ENCODE results near the gene NHS.

Gene NHS

DNA sequence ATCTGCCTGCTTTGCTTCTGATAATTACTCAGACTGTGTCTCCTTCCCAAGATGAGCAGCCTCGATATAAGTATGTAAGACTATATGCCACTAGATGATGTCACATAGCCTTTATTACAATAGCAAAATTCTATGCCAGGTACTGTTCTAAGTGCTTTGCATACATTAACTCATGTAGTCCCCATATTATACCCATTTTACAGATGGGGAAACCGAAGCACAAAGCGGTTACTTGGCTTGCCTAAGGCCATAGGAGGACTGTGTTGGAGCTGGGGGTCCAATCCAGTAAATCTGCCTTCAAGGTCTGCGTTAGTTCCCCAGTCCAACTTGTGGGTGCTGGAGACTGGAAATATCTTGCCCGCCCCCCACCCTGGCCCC lies 361.5 kb downstream of the NHS start:
- DNase-seq (ENCODE audit: low read depth in 2 of 2) = no peak

- peak; percentile 68 to 87 for DNase-seq (ENCODE audit: low read depth in 2 of 2)
Observed at GRCh38 chrX:17736856-17737709, 362.1 kb downstream of the NHS start, which contains the start of gene SCML1. TSS of gene SCML1 (plus strand) at chrX:17737493. CDS start at chrX:17744187, 6,694 bp downstream.

- peak; percentile 3 to 12 for DNase-seq (ENCODE audit: low read depth in 2 of 2)
Observed at GRCh38 chrX:17737710-17737985, 362.6 kb downstream of the NHS start.

GRCh38 chrX:17737986-17738713 lies 363.1 kb downstream of the NHS start:
- DNase-seq (ENCODE audit: low read depth in 2 of 2) = peak; percentile 10 to 17

DNA sequence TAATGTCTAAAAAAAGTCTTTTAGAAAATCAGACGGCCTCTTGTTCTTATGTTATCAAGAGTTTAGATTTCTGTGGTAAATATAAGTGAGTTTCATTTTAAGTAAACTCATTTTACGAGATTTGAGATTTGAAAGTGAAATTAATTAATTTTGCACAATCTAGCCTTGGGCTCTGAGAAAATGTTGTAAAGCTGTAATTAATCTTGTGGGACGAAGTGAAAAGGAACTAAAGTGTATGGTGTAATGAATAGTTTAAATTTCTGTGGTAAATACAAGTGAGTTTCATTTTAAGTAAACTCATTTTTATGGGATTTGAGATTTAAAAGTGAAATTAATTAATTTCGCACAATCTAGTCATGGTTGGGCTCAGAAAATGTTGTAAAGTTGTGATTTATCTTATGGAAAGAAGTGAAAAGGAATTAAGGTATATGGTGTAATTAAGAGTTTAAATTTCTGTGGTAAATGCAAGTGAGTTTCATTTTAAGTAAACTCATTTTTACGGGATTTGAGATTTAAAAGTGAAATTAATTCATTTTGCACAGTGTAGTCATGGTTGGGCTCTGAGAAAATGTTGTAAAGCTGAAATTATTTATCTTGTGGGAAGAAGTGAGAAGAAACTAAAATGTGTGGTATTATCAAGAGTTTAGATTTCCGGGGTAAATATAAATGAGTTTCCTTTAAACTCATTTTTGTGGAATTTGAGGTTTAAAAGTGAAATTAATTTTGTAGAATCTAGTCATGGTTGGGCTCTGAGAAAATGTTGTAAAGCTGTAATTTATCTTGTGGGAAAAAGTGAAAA lies 363.9 kb downstream of the NHS start:
- no peak for DNase-seq (ENCODE audit: low read depth in 2 of 2)

DNA sequence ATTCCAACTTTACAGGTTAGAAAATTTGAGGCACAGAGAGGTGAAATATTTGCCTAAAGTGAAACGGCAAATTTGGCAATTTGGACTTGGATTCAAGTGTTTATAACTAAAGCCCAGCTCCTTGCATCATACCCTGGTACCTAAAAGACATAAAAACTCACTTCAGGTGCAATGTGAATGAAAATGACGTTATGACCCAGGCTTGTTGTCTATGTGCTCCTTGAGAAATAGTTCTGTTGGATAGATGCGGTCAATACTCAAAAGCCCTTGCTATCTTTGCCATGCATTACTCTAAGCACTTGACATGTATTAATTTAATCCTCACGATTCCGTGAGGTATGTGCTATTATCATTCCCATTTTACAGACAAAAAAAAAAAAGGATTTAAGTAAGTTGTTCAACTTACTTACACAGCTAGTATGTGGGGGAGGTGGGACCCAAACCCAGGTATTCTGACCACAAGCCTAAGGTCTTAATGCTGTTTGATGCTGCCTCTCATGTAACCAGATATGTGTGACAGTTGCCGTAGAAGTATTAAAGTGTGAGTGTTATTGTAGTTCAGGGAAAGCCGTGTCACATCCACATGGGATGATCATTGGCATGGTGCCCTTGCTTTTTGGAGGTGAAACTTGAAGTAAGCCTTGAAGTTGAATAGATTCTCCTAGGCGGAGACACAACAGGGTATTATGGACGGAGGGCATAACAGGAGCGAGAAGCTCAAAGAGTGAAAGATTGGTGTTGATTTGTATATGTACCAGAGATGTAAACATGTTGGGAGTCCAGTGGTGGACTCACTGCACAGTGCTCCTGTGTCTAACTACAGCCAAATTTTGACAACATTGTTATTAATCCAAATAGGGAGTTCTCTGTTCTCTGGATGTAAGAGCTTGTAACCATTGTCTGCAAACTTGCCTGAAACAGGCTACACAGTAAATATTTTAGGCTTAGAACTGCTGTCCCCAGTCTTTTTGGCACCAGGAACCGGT lies 365.4 kb downstream of the NHS start:
- DNase-seq (ENCODE audit: low read depth in 2 of 2) = no peak

DNA sequence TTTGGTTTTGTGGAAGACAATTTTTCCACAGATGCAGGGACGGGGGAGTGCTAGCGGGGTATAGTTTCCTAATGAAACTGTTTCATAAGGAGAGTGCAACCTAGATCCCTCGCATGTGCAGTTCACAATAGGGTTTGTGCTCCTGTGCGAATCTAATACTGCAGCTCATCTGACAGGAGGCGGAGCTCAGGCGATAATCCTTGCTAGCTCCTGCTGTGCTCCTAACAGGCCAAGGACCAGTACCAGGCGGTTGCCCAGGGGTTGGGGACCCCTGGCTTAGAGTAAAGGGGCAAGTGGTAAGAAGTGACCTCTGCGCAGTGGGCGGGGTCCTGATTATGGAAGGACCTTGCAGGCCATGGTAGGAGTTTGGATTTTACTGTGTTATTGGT lies 366.1 kb downstream of the NHS start:
- no peak for DNase-seq (ENCODE audit: low read depth in 2 of 2)

DNA sequence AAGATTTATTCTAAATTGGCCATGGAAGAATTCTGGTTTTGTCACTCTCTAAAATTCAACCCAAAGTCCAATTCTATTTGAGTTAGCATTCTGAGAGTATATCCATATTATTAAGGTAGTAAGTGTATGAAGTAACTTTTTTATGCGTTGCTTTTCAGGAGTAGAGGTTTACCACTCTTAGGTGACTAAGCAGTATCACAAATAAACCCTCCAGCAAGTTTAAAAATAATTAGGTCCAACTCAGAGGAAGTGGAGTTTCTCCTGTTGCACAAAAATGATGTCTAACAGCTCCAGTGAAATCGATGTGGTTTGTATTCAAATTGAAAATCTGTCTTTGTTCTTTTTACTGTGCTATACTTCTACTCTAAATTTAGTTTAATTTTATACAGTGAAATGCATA lies 368.9 kb downstream of the NHS start:
- DNase-seq (ENCODE audit: low read depth in 2 of 2) = no peak

- DNase-seq (ENCODE audit: low read depth in 2 of 2) = no peak
Observed at GRCh38 chrX:17744896-17745523, 370.0 kb downstream of the NHS start.

GRCh38 chrX:17747692-17748091 lies 372.7 kb downstream of the NHS start:
- DNase-seq (ENCODE audit: low read depth in 2 of 2) = no peak

GRCh38 chrX:17748684-17749083 lies 373.7 kb downstream of the NHS start:
- no peak for DNase-seq (ENCODE audit: low read depth in 2 of 2)

DNA sequence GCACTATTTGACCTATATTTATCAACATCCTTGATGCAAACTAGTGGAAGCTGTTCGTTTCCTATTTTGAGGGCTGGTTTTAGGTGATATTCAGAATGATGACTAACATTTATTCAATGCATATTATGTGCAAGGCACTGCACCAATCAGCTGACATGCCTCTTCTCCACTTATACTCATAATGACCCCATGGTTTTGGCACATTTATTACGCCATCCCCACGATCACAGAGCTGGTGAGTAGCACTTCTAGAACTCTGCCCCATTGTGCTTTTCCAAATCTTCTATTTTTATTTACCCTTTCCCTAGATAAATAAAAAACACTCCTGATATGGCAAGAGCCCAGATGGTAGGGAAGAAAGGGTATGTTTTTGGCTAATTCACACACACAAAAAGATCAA lies 375.4 kb downstream of the NHS start:
- DNase-seq (ENCODE audit: low read depth in 2 of 2) = no peak

DNA sequence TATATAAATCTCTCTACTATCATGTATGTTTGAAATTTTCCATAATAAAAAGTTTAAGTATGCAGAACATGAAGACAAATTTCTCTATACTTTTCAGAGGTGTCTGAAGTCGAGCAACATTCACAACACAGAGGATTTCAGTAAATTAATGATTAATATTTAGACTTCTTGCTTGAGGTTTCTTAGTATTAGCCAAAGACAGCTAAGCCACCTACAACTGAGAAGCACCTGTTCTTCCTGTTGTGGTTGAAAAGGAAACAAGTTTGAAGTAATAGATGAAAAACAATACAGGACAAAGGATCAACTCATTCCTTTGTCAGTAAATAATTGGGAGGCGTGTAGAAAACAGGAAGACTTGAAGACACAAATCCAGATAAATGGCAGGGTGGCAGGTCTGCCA lies 383.4 kb downstream of the NHS start:
- no peak for DNase-seq (ENCODE audit: low read depth in 2 of 2)

DNA sequence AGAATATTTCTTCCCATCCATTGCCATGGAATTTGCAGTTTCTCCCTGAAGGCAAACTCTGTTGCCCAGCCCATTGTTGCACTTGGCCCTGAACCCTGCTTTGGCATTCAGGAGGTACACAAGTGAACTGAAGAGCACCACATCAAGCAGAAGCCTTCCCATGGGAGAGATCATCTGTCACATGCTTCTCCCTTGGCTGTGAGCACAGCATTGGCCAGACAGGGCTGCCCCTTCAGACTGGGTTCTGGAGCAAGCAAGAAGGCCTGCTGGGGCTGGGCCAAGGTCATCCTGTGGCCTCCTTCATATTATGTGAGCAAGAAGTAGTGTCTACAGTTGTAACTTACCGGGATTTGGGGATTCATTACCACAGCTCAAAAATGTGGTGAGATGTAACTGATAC lies 385.0 kb downstream of the NHS start:
- DNase-seq (ENCODE audit: low read depth in 2 of 2) = no peak

DNA sequence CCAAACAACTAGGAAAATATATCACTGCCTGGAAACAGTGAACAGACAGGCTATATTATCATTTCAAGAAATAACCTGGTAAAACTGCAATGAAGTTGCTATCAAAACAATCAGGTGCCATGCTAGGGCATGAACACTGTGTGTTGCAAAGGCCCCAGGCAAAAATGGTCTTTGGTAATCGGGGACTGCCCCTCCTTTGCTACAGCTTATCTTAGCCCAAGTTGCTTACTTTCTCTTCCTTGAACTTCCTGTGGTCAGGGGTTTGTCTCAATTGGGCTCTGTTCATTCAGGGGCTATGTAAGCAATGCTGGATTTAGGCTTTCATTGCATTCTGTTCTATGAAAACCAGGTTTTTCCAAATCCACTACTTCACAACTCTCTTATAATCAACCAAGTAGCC lies 392.7 kb downstream of the NHS start:
- no peak for DNase-seq (ENCODE audit: low read depth in 2 of 2)

- DNase-seq (ENCODE audit: low read depth in 2 of 2) = no peak
Observed at GRCh38 chrX:17768997-17769396, 394.0 kb downstream of the NHS start.

DNA sequence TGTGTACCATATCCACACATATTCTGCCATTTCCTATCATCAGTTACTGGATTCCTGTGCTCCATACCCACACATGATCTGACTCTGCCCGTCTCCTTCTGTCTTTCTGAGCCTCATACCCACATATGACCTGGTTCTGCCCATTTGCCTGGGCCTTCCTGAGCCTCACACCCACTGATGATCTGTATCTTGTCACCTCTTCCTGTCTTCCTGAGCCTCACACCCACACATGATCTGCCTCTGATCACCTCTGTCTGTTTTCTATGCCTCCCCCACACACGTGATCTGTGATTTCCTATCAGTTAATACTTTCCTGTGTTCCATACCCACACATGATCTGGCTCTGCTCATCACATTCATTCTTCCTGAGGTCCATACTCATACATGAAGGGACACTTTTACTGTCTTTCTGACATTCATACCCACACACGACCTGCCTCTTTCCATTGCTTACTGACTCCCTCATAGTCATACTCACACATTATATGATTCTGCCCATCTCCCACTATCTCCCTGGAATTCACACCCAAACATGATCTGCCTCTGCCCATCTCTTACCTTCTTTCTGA lies 394.8 kb downstream of the NHS start:
- DNase-seq (ENCODE audit: low read depth in 2 of 2) = no peak

DNA sequence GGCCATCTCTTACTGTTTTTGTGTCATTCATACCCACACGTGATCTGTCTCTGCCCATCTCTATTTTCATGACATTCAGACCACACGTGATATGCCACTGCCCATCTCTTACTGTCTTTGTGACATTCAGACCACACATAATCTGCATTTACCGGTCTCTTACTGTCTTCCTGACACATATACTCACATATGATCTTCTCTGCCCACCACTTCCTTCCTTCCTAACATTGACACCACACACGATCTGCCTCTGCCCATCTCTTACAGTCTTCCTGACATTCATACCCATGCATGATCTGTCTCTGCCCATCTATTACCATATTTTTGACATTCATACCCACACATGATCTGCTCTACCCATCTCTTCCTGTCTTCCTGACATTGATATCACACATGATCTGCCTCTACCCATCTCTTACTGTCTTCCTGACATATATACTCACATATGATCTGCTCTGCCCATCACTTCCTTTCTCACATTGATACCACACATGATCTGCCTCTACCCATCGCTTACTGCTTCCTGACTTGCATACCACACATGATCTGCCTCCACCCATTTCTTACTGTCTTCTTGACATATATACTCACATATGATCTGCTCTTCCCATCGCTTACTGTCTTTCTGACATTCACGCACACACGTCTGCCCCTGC lies 398.3 kb downstream of the NHS start:
- no peak for DNase-seq (ENCODE audit: low read depth in 2 of 2)

GRCh38 chrX:17774053-17774452 lies 399.1 kb downstream of the NHS start:
- DNase-seq (ENCODE audit: low read depth in 2 of 2) = no peak

GRCh38 chrX:17778997-17779396 lies 404.0 kb downstream of the NHS start:
- no peak for DNase-seq (ENCODE audit: low read depth in 2 of 2)
